ACHN (cell line): ENCODE results near the gene UBE2C.

Experiments
- DNase-seq: peaks from one replicate; pipeline ENCODE4 v3.0.0-alpha.2; 2015
- in situ Hi-C: cut with HindIII; loops from 2 replicates; pipeline ENCODE4 v1.10.0; 2017; ENCODE audit warnings: low sequenced_read_pairs, low pct_ligation_motif_present, low pct_unique_long_range_greater_than_20kb

Gene UBE2C

GRCh38 chr20:45848969-45849582 is 36.6 kb downstream of the UBE2C start:
- no peak for DNase-seq
- in situ Hi-C loops = no loop called here

DNA sequence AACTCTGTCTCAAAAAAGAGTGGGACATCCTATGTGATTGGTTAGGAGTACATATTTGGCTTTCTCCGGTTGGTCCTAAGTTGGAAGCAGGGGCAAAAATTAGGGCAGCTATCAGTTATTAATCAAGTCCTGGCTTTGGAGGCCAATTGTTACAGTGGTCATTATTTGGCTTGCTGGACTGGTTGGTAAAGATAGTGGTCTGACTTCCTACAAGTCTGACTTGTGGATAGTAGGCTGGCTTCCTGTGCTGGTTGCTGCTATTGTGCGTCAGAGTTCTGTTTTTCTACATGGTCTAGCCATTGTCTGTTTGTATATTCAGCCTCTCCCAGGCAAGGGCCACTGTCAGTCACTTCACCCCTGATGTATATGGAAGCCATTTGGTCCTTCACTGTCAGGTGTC is 37.8 kb downstream of the UBE2C start:
- in situ Hi-C loops = no loop called here
- DNase-seq = no peak

- no peak for DNase-seq
- in situ Hi-C loops = no loop called here
These were observed 38.5 kb downstream of the UBE2C start for GRCh38 chr20:45850926-45851325.

- DNase-seq = no peak
- in situ Hi-C loops = no loop called here
These were observed 39.1 kb downstream of the UBE2C start for GRCh38 chr20:45851501-45851900.

GRCh38 chr20:45852326-45852725 is 39.9 kb downstream of the UBE2C start:
- DNase-seq = no peak
- in situ Hi-C loops = no loop called here

DNA sequence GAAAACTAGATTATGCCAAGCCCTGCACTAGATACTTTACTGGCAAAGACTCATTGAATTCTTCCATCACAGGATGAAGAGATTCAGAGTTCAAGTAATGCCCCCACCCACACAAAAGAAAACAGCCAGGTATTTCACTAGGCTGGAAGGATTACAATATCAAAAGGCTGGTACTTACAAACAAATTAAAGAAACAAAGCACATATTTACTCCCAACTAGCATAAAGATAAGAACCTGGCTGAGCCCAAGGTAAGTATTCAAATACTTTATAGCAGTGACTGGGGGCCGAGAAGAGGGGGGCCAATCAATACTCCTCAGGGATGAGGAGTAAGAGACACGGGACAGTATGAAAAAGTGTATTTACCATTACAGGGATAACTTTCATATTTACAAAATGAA is 41.0 kb downstream of the UBE2C start:
- in situ Hi-C loops = no loop called here
- DNase-seq = no peak

DNA sequence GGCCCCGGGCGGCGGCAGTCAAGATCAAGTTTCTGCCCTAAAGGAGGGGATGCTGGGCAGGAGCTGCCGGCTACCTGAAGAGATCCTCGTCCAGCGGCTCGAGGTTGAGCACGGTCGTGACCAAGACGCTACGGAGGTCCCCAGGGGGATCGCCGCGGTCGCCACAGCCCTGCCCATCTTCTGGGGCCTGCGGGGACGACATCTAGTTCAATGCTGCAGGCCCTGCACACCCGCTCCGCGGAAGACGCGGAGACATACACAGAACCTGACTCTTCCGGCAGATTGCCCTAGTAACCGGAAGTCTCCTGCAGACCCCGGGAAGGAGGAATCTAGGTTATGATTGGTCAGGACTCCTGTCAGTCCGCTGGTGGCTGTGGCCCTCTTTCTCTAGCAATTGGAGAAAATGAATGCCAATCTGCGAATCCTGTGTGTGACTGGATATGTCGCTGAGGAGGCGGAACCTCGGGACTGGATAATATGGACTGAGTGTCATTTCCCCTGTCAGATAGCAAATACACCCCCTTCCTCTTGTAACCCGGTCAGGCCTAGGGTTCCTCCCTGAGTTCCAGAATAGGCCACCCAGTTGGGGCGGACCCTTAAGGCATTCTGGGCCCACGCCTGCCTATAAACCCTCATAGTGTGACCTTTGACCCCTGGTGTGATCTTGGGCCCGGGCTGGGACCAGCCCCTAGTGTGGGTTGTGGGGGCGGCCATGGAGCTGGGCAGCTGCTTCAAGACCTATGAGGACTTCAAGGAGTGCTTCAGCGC is 44.9 kb downstream of the UBE2C start, which contains the start of the genes ACOT8 and ZSWIM3:
Gene ACOT8, minus strand, starts transcription at position 279 of the 768 bp plus-strand sequence. Its CDS starts 77 bp downstream, at position 202.
Gene ZSWIM3, plus strand, starts transcription at position 501 of the 768 bp plus-strand sequence. Its CDS starts 212 bp downstream, at position 713.
- in situ Hi-C loops = no loop called here
- peak; percentile 100 for DNase-seq

GRCh38 chr20:45857882-45858216 is 45.4 kb downstream of the UBE2C start:
- in situ Hi-C loops = no loop called here
- no peak for DNase-seq

DNA sequence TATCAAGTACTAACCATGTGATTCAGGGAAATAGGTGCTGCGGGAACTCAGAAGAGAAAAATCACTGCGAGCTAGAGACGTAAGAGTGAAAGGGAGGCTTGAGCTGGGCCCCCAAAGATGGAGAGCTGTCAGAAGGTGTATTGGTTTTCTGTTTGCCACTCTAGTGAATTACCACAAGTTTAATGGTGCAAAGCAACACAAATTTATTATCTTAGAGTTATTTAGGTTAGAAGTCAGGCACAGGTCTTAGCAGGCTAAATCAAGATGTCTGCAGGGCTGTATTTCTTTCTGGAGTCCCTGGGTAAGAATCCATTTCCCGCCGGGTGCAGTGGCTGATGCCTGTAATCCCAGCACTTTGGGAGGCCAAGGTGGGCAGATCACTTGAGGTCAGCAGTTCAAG is 47.5 kb downstream of the UBE2C start:
- in situ Hi-C loops = no loop called here
- DNase-seq = no peak

DNA sequence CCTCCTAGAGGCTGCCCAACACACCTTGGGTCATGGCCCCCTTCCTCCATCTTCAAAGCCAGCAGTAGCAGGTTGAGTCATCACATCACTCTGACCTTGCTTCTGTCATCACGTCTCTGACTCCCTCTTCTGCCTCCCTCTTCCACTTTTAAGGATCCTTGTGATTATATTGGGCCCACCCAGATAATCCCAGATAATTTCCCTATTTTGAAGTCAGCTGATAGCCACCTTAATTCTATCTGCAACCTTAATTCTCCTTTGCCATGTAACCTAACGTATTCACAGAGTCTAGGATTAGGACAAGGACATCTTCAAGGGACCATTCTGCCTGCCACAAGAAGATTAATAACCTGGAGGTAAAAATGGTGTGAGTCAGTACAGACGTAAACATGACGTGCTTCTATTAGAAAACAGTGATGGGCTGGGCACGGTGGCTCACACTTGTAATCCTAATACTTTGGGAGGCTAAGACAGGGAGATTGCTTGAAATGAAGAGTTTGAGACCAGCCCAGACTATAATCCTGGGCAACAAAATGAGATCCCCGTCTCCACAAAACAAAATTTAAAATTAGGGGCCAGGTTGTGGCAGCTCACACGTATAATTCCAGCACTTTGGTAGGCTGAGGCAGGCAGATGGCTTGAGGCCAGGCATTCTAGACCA is 48.2 kb downstream of the UBE2C start:
- no peak for DNase-seq
- in situ Hi-C loops = no loop called here

GRCh38 chr20:45861221-45862075 is 49.0 kb downstream of the UBE2C start:
- no peak for DNase-seq
- in situ Hi-C loops = no loop called here

DNA sequence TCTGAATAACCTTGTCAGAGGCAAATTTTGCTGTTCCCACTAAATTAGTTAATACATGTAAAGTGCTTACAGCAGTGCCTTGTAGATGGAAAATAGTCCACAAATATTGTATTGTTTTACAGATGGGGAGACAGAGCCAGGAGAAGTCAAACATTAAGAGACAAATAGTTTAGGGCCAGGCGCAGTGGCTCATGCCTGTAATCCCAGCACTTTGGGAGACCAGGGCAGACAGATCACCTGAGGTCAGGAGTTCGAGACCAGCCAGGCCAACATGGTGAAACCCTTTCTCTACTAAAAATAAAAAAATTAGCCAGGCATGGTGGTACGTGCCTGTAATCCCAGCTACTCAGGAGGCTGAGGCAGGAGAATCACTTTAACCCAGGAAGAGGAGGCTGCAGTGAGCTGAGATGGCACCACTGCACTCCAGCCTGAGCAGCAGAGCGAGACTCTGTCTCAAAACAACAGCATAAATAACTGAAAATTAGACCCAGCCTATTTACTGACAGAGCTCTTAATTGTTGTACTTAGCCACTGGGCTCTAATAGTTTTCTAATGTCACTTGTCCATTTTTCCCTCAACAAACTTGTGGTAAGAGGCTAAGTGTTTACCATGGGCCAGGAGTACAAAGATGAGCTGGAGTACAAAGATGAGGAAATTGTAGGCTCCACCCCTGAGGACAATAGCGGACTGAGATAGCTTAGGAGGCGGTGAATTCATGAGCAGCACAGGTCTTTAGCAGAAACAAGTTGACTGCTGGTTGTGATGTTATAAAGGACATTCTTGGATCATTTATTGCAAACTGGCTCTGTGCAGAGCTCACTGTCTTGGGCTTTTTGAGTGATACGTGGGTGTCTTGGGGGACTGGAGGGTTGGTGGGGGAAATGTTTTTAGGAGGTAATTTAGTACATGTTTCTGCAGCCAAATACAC is 51.4 kb downstream of the UBE2C start:
- in situ Hi-C loops = no loop called here
- no peak for DNase-seq

DNA sequence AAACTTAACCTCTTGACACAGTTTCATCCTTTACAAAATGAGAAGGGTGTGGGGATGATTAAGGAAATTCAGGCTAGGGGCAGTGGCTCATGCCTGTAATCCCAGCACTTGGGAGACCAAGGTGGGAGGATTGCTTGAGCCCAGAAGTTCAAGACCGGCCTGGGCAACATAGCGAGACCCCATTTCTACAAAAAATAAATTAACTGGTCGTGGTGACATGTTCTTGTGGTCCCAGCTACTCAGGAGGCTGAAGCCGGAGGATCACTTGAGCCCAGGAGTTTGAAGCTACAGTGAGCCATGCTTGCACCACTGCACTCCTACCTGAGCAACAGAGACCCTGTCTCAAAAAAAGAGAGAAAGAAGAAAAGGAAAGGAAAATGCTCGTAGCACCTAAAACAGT is 54.0 kb downstream of the UBE2C start:
- DNase-seq = no peak
- in situ Hi-C loops = no loop called here
